Left ventricle myocardium superior (tissue), 1 donor: Measurements from ENCODE around the gene MYZAP. TPM values are rescaled to one million over a fixed set of nuclear protein-coding genes. Genes with fewer than 3 reads are reported as not detected.

Experiments used
- ATAC-seq: fragments of 200-7000 bp; cut with Tn5 transposase; one replicate; pipeline ENCODE4 v1.9.1; 2020; ENCODE audit warnings: mild to moderate bottlenecking, moderate library complexity
- DNase-seq: peaks from one replicate; pipeline ENCODE4 v3.0.0-alpha.2; 2020
- intact Hi-C: fragments of 100-400 bp; cut with micrococcal nuclease; formaldehyde crosslinking; loops from one replicate; pipeline ENCODE4 v1.11.0; 2022
- total RNA-seq: library from RNA; stranded (reverse); fragmentation: NEBNext Ultra II Directional; extraction: Animal tissue kit (Norgen Biotek cat#: 25700); gene quantifications from one replicate; pipeline ENCODE4 v1.2.1, GENCODE V29; 2021
- donor health status: DM: no; HTN: yes; CAD: no; lungs with severe emphysema.

Gene MYZAP
- total RNA-seq, 1 donor from 2014 or later: 930 TPM

- intact Hi-C loops: no loop called here
- DNase-seq (no peak), ATAC-seq (no peak)
Measured at GRCh38 chr15:57586661-57587424, 4.9 kb upstream of the MYZAP start.

- intact Hi-C loops: no loop called here
- ATAC-seq (no peak), DNase-seq (no peak)
Measured at GRCh38 chr15:57589281-57589680, 2.4 kb upstream of the MYZAP start.

- intact Hi-C loops: no loop called here
- no peak for ATAC-seq
- DNase-seq: no peak
Measured at GRCh38 chr15:57589754-57590153, 1.9 kb upstream of the MYZAP start.

GRCh38 chr15:57591237-57591821, 375 bp upstream of the MYZAP start:
- intact Hi-C loops: no loop called here
- ATAC-seq (no peak), DNase-seq (no peak)

- DNase-seq (no peak), ATAC-seq (no peak)
- intact Hi-C loops: no loop called here
Measured at GRCh38 chr15:57592426-57592825, 722 bp downstream of the MYZAP start.

GRCh38 chr15:57592836-57593420, 1.2 kb downstream of the MYZAP start:
- intact Hi-C loops: no loop called here
- no peak for ATAC-seq
- no peak for DNase-seq

- ATAC-seq: no peak
- intact Hi-C loops: no loop called here
- no peak for DNase-seq
Measured at GRCh38 chr15:57594479-57594878, 2.8 kb downstream of the MYZAP start.

GRCh38 chr15:57595011-57595866, 3.5 kb downstream of the MYZAP start:
- intact Hi-C loops: no loop called here
- DNase-seq: peak; percentile 84
- peak; percentile 67 for ATAC-seq

- intact Hi-C loops: no loop called here
- ATAC-seq (peak; percentile 39), DNase-seq (peak; percentile 45)
Measured at GRCh38 chr15:57596301-57596855, 4.7 kb downstream of the MYZAP start.

GRCh38 chr15:57596978-57597377, 5.3 kb downstream of the MYZAP start:
- DNase-seq (no peak), ATAC-seq (peak; percentile 4)
- intact Hi-C loops: no loop called here

- no peak for DNase-seq
- intact Hi-C loops: no loop called here
- ATAC-seq: no peak
Measured at GRCh38 chr15:57597431-57597830, 5.7 kb downstream of the MYZAP start.

GRCh38 chr15:57598346-57598745, 6.6 kb downstream of the MYZAP start:
- no peak for DNase-seq
- intact Hi-C loops: no loop called here
- ATAC-seq: no peak

GRCh38 chr15:57599296-57599810, 7.6 kb downstream of the MYZAP start:
- DNase-seq (no peak), ATAC-seq (no peak)
- intact Hi-C loops: no loop called here

- ATAC-seq (no peak), DNase-seq (no peak)
- intact Hi-C loops: no loop called here
Measured at GRCh38 chr15:57600197-57600596, 8.5 kb downstream of the MYZAP start.

- intact Hi-C loops: no loop called here
- DNase-seq (peak; percentile 52), ATAC-seq (peak; percentile 45)
Measured at GRCh38 chr15:57604507-57604906, 12.8 kb downstream of the MYZAP start.

GRCh38 chr15:57605491-57605890, 13.8 kb downstream of the MYZAP start:
- DNase-seq (no peak), ATAC-seq (no peak)
- intact Hi-C loops: no loop called here

GRCh38 chr15:57606048-57606447, 14.3 kb downstream of the MYZAP start:
- ATAC-seq: no peak
- intact Hi-C loops: no loop called here
- no peak for DNase-seq

GRCh38 chr15:57606816-57607215, 15.1 kb downstream of the MYZAP start:
- intact Hi-C loops: no loop called here
- ATAC-seq (no peak), DNase-seq (no peak)

- intact Hi-C loops: no loop called here
- DNase-seq: peak; percentile 48
- ATAC-seq: peak; percentile 46
Measured at GRCh38 chr15:57607570-57608000, 15.9 kb downstream of the MYZAP start.
